ENCODE results near the gene PPM1E. TPM values are rescaled to one million over a fixed set of nuclear protein-coding genes. Genes with fewer than 3 reads are reported as not detected.

PPM1E gene
- total and polyA plus RNA-seq, 2 experiments from 2014 or later, result 0.27 TPM; not detected in 1

DNA sequence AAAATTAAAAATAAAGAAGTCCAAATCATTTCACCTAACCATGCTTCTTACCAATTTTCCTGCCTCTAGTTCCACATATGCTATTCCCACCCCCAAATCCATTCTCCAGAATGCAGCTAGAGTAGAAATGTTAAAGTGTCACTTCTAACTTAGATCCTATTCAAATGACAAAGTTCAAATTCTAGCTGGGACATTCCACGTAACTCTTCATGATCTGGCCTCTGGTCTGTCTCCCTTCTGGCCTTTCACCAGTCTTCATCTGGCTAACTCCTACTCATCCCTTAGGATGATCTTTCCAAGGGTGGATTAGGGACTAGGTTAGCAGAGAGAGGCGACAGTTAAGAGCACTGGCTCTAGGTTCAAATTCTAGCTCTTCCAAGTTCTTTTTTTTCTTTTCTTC is 253.1 kb downstream of the PPM1E start:
- DNase-seq (ENCODE audit: low read depth in 1 of 2, low spot score in 1 of 2), result no peak
- no peaks in the 10 kb centered on the region for H3K36me3 ChIP-seq
- H3K27ac ChIP-seq, result peak overlapping the region; percentile 95
- H3K9me3 ChIP-seq (ENCODE audit: low read depth), result no peaks in the 10 kb centered on the region
- TF ChIP-seq, protein P1, sequence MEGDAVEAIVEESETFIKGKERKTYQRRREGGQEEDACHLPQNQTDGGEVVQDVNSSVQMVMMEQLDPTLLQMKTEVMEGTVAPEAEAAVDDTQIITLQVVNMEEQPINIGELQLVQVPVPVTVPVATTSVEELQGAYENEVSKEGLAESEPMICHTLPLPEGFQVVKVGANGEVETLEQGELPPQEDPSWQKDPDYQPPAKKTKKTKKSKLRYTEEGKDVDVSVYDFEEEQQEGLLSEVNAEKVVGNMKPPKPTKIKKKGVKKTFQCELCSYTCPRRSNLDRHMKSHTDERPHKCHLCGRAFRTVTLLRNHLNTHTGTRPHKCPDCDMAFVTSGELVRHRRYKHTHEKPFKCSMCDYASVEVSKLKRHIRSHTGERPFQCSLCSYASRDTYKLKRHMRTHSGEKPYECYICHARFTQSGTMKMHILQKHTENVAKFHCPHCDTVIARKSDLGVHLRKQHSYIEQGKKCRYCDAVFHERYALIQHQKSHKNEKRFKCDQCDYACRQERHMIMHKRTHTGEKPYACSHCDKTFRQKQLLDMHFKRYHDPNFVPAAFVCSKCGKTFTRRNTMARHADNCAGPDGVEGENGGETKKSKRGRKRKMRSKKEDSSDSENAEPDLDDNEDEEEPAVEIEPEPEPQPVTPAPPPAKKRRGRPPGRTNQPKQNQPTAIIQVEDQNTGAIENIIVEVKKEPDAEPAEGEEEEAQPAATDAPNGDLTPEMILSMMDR (IDR thresholded peaks at IDR 0.05; ENCODE audit: low read depth, low read length), result no peak
- H3K27me3 ChIP-seq, result no peaks in the 10 kb centered on the region
- no peak overlapping the region for H3K4me3 ChIP-seq
- peaks cover 34% of the 10 kb centered on the region for H3K4me1 ChIP-seq (ENCODE audit: low read depth)

GRCh38 chr17:59010026-59010425 is 254.4 kb downstream of the PPM1E start:
- Histone ChIP-seq H3K4me3 (no peak overlapping the region), H3K27ac (peak overlapping the region; percentile 48), H3K27me3 (no peaks in the 10 kb centered on the region), H3K36me3 (no peaks in the 10 kb centered on the region), H3K9me3 (ENCODE audit: low read depth) (no peaks in the 10 kb centered on the region), H3K4me1 (ENCODE audit: low read depth) (peaks cover 30% of the 10 kb centered on the region)
- TF ChIP-seq, protein P1 (IDR thresholded peaks at IDR 0.05; ENCODE audit: low read depth, low read length), result no peak
- peak in 1 of 2 donors; percentile 44 for DNase-seq (ENCODE audit: low read depth in 1 of 2, low spot score in 1 of 2)

- no peak overlapping the region for H3K4me3 ChIP-seq
- TF ChIP-seq, protein P1 (IDR thresholded peaks at IDR 0.05; ENCODE audit: low read depth, low read length), result no peak
- H3K4me1 ChIP-seq (ENCODE audit: low read depth), result peaks cover 20% of the 10 kb centered on the region
- H3K27me3 ChIP-seq, result no peaks in the 10 kb centered on the region
- H3K36me3 ChIP-seq, result no peaks in the 10 kb centered on the region
- no peak for DNase-seq (ENCODE audit: low read depth in 1 of 2, low spot score in 1 of 2)
- H3K27ac ChIP-seq, result peak overlapping the region; percentile 48
- no peaks in the 10 kb centered on the region for H3K9me3 ChIP-seq (ENCODE audit: low read depth)
These were observed 256.3 kb downstream of the PPM1E start for GRCh38 chr17:59011975-59012374.

DNA sequence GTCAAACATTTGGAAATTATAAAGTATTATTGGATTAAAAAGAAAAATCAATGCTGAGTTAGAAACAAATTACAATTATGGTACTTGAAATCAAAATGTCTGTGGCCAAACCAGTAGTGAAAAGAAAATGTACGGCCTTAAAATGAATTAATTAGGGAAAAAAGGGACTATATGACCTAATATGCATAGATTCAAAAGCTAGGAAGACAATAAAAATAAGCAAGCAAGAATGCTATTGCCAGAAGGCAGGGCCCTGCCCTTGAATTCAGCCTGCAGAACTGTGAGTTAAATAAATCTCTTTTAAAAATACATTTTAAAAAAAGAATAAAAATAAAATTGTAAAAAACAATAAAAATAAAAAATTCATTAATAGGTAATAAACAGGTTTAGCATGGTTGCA is 262.4 kb downstream of the PPM1E start:
- TF ChIP-seq, protein P1 (IDR thresholded peaks at IDR 0.05; ENCODE audit: low read depth, low read length), result no peak
- Histone ChIP-seq H3K9me3 (ENCODE audit: low read depth) (no peaks in the 10 kb centered on the region), H3K27me3 (no peaks in the 10 kb centered on the region), H3K36me3 (no peaks in the 10 kb centered on the region), H3K27ac (no peak overlapping the region), H3K4me1 (ENCODE audit: low read depth) (no peaks in the 10 kb centered on the region), H3K4me3 (no peak overlapping the region)
- no peak for DNase-seq (ENCODE audit: low read depth in 1 of 2, low spot score in 1 of 2)

DNA sequence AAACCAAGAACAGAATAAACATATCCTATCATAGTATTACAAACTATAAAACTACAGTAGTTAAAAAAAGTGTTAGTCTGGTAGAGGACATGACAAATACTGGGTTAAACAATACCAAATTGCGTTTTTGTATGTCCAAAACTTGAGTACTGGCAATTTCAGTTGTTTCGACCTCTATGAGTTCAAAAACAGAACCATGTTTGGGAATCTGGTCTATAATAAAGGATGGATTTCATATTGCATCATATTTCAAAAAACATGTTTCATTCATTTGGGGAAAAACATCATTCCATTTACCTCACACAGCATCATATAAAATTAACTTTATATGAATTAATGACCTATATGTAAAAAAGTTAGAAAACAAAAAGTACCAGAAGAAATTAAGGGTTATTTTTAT is 269.3 kb downstream of the PPM1E start:
- H3K4me3 ChIP-seq, result no peak overlapping the region
- no peaks in the 10 kb centered on the region for H3K27me3 ChIP-seq
- no peaks in the 10 kb centered on the region for H3K9me3 ChIP-seq (ENCODE audit: low read depth)
- H3K36me3 ChIP-seq, result no peaks in the 10 kb centered on the region
- TF ChIP-seq, protein P1 (IDR thresholded peaks at IDR 0.05; ENCODE audit: low read depth, low read length), result no peak
- no peak for DNase-seq (ENCODE audit: low read depth in 1 of 2, low spot score in 1 of 2)
- H3K4me1 ChIP-seq (ENCODE audit: low read depth), result peaks cover 24% of the 10 kb centered on the region
- no peak overlapping the region for H3K27ac ChIP-seq

All from cardiac muscle cell (in vitro differentiated cells and primary cell).